GM19238 (cell line): Measurements from ENCODE around the gene EMILIN3.

Experiments
- DNase-seq: peaks from one replicate; pipeline ENCODE4 v3.0.0; 2011; ENCODE audit warnings: low spot score; ENCODE audit not compliant: insufficient read length

EMILIN3 gene

GRCh38 chr20:41347523-41348429, 18.8 kb downstream of the EMILIN3 start:
- DNase-seq = no peak

DNA sequence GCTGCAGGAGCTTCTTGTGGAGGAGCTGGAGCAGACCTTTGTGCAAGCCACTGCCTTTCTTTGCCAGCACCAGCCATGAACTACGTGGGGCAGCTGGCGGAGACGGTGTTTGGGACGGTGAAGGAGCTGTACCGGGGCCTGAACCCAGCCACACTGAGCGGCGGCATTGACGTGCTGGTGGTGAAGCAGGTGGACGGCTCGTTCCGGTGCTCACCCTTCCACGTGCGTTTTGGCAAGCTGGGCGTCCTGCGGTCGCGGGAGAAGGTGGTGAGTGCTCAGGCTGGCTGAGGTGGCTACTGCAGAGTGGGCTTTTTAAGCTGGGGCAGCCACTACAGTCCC, 20.9 kb downstream of the EMILIN3 start:
- DNase-seq = no peak

GRCh38 chr20:41344938-41345728, 21.5 kb downstream of the EMILIN3 start:
- DNase-seq = no peak

GRCh38 chr20:41344477-41344876, 22.1 kb downstream of the EMILIN3 start:
- DNase-seq = no peak

- DNase-seq = no peak
Observed at GRCh38 chr20:41342474-41343464, 23.8 kb downstream of the EMILIN3 start.

- DNase-seq = peak; percentile 58
Observed at GRCh38 chr20:41340327-41341055, 26.1 kb downstream of the EMILIN3 start, which contains the start of gene LPIN3. TSS of gene LPIN3 (plus strand) at chr20:41340821. CDS start at chr20:41345804, 4,983 bp downstream.

- peak; percentile 76 for DNase-seq
Observed at GRCh38 chr20:41339957-41340326, 26.7 kb downstream of the EMILIN3 start.

DNA sequence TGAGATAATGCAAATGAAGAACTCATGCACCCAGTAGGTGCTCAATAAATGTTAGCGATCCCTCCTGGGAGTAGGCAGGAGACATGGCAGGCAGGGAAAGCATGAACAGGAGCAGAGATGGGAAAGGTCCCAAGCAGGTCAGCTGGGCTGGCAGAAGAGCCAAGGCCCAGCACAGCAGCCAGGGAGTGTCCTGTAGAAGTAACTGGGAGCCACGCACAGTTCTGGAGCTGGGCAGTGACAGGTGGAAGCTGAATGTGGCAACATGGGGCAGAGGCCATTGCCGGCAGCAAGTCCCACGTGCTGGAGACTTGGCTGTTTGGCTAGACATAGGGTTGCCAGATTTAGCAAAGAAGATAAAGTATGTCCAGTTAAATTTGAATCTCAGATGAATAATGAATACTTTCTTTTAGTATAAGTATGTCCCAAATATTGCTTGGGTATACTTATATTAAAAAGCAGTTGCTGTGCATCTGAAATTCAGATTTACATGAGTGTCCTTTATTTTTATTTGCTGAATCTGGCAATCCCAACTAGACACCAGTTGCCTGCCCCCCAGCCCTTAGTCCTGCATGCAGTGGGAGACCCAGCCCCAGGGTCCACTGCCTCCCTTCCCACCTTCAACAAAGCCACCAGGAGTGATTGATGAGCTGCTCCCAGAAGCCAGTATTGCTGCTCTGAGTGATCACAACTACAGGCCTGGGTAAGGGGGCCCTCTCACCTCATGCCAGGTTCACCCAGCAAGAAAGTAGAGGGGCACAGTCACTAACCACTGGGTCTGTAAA, 29.7 kb downstream of the EMILIN3 start:
- DNase-seq = no peak

GRCh38 chr20:41335591-41335990, 31.0 kb downstream of the EMILIN3 start:
- no peak for DNase-seq

DNA sequence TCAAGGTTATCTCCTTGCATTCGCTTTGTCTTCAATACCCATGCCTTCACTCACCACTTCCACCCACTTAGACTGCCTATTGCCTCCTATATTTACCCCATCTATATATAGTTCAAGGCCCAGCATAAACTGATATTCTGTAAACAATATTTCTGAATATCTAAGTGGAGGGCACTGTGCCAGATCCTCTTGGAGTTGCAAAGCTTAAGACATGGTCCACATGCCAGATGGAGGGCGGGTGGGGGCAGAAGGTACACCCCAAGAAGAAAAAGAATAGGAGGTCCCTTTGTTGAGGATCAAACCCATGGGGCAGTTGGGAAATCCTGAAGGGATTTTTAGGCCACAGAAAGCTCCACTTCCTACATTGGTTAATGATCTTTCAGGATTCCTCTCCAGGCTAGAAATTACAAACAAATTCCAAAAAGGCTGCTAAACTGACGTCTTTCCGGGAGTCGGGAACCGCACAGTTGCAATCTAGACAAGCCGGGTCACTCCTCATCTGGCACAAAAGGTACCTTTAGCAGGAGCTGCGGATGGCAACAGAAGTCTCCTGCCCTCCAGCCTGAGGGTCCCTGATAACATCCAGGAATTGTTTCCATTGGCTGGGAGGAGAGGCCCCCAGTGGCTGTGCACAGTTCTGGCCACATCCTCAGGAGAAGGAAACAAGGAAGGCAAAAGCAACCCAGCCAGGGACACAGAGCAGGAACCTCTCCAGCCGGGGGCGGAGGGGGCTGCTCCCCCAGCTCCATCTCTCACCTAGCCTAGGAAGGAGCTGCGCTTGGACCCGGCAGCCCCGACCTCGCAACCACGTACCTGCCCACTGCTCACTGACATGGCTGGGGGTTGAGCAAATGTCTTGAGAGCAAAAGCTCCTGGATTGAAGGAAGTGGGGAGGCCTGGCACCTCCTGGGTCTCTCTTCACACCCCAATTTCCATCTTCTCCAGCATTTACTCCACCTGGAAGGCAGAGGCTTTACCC, 31.9 kb downstream of the EMILIN3 start:
- no peak for DNase-seq

GRCh38 chr20:41334036-41334435, 32.6 kb downstream of the EMILIN3 start:
- DNase-seq = no peak

- no peak for DNase-seq
Observed at GRCh38 chr20:41331731-41332130, 34.9 kb downstream of the EMILIN3 start.

- DNase-seq = no peak
Observed at GRCh38 chr20:41330941-41331340, 35.7 kb downstream of the EMILIN3 start.

- DNase-seq = no peak
Observed at GRCh38 chr20:41330343-41330720, 36.3 kb downstream of the EMILIN3 start.

GRCh38 chr20:41329435-41330342, 36.9 kb downstream of the EMILIN3 start:
- no peak for DNase-seq

DNA sequence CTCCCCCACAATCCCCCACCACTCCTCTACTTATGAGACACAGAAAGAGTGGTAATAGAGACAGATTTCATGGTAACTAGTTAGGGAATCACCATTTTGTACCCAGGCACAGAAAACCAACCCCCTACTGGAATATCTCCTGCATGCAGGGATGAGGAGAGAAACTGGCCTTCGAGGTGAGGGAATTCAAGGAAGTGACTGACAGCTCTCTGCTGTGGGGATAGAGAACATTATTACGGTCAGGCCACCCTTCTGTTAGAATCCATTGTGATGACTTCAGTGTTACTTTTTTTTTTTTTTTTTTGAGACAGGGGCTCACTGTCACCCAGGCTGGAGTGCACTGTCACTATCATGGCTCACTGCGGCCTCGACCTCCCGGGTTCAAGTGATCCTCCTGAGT, 39.4 kb downstream of the EMILIN3 start:
- no peak for DNase-seq

GRCh38 chr20:41320976-41321375, 45.6 kb downstream of the EMILIN3 start:
- no peak for DNase-seq

GRCh38 chr20:41320441-41320840, 46.2 kb downstream of the EMILIN3 start:
- no peak for DNase-seq
